Activated T-helper 9 cell treated with anti-CD3 and anti-CD28 coated beads, Interleukin-2, amount 50 U/mL, for 16 hours (primary cell): ENCODE results near the gene GPR108.

Source experiments
- DNase-seq: peaks from one replicate; pipeline ENCODE4 v3.0.0-alpha.2; 2020; ENCODE audit warnings: low read depth

GPR108 gene

DNA sequence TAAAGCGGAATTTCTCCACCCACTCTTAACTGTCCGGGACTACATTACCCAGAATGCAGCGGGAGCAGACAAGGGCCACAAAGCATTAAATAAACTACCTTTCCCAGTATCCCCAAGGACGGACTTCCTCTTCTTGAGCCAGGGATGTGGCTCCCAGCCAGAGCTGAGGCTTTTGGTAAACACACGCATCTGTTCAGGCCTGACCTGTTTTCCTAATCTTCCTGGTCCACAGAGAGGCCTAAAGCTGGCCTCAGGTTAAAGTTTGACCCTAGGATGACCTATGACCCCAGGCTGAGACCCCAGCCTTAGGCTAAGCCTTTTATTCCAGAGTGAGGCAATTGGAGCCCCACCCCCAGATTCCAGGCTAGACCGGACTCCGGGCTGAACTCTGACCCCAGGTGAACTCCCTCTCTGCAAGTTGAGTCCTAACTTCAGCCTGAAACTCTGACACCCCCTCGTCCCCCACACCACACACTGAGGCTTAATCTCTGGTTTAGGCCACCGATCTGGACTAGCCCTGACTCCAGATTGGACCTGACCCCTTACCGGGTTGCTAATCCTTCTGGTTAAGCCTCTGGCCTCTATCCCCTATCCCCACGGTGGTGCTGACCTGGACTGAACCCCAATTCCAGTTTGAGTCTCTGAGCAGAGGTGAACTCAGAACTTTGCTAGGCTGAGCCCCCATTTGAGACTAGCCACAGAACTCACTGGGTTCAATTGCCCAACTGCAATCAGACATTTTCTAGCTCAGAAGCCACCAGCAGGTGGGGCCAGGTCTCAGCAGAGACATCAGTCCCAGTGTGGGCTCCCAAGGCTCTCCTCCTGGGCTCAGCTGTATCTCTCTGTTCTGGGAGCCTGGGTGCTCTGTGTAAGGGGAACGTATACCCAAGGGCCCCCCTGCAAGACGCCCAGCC is 750 bp upstream of the GPR108 start:
- DNase-seq = peak; percentile 59

DNA sequence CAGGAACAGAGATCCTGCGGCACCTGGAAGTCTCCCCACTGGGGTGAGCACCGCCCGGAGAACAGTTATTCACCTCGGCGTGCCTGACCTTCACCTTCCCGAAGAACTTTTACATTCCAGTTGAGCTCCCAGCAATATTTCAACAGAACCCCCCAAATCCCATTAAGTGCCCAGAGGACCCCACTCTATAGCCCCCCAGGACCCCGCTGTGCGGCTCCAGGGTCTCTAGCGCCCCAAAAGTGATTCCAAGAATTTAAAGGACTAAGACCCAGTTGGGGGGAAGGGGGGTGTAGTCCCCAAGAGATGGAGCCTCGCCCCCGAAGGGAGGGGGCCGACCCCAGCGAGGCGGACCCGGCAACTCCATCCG is 480 bp downstream of the GPR108 start:
- no peak for DNase-seq

DNA sequence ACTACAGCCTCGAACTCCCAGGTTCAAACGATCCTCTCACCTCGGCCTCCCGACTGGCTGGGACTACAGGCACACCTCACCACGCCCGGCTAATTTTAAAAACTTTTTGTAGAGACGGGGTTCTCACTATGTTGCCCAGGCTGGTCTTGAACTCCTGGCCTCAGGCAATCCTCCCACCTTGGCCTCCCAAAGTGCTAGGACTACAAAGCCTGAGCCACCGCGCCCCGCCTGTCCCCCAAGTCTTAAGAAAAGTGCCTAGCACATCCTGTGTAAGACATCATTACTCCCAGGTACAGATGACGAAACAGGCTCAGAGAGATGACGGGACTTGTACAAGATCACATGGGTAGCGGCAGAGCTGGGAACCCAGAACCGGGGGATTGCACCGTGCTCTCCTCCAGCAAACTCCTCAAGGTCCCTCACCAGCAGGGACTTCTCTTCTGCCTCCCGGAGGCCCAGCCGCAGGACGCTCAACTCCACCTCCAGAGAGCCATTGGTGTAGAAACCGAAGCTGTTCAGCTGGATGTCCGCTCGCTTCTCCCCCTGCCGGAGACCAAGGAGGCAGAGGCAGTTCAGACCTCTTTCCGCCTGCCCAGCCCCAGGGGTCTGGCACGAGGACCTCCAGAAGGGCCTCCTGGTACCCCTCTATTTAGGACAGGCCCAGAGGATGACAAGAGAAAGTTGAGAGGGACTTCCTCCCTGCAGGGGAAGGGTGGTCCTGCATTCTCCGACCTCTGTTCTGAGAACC is 1.0 kb downstream of the GPR108 start:
- DNase-seq = peak; percentile 50

DNA sequence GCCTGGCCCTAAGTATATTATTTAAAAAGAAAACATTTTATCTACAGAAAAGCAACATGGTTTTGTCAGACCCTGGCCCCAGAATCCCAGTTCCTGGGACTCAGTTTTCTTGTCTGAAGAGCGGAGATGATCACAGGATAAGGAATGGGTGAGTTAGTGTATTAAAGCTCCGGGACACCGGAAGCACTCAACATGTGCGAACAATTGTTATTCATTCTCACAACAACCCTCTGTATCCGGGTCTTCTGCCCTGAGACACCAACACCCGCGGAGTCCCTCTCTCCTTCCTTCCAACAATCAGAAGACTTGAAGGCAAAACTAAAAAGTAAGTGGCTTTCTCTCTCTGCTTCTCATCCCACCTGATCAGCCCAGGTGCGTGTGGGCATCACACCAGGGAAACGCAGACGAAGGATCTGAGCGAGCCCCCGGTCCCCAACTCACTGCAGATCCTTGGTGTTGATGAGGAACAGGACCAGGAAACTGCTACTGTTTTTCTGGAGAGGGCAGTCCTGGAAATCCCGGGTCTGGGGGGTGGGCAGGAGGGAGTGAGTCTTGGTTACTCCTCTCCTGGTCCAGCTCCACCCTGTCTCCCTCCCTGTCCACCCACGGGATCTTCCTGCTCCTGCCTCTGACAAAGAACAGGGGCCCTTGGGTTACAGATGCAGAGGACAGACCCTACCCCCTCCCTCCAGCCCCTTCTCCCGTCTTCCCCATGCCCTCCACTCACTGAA is 2.0 kb downstream of the GPR108 start:
- no peak for DNase-seq

DNA sequence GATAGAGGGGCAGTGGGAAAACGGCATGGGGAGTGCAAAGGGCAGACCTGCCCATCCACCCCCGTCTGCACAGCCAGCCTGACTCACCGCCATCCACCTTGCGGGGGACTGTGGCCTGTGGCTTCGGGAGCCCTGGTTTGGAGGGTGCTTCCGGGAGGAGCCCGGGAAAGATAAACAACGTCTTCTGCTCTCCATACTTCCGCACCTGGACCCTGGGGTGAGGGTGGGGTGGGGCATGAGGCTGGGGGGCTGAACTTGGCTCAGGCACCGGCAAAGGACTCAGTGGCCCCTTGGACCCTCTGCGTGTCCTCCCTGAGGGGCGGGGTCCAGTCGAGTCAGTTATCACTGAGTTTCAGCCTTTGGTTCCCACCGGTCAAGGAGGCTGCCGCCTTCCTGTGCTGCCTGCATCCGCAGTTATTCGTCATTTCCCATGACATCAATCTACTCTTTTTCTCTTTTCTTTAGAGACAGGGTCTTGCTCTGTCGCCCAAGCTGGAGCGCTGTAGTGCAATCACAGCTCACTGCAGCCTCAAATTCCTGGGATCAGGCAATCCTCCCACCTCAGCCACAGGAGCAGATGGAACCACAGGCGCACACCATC is 3.2 kb downstream of the GPR108 start:
- DNase-seq = no peak

DNA sequence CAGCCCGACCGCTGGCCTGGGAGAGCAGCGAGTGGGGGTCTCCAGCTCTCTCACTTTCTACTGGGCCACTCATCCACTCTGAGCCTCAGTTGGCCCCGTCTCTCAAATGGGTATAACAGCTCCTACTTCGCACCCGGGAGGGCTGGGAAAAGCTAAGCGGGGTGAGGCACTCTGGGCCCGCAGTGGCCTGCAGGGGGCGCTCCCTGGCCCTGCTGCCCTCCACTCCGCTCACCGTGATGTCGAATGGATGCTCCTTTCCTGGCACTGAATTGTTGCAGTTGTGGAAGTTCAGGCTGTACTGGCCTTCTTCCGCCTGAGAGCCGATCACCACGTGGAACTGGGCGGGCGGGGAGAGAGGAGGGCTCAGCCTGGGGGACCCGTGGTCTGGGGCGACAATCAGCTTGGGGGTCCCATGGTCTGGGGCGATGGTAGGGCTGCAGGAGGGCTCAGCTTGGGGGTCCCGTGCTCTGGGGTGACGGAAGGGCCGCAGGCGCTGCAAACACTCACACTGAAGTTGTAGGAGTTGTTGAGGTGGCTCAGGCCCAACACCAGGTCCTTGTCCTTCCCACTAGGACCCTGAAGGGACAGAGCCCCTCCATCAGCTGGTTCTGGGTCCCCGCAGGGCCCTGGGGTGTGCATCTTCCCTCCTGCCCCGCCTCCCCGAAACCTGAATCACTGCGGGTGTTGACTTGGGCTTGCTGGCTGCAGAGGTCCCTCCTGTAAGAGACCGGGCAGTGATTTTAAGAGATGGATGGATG is 3.9 kb downstream of the GPR108 start:
- DNase-seq = no peak

DNA sequence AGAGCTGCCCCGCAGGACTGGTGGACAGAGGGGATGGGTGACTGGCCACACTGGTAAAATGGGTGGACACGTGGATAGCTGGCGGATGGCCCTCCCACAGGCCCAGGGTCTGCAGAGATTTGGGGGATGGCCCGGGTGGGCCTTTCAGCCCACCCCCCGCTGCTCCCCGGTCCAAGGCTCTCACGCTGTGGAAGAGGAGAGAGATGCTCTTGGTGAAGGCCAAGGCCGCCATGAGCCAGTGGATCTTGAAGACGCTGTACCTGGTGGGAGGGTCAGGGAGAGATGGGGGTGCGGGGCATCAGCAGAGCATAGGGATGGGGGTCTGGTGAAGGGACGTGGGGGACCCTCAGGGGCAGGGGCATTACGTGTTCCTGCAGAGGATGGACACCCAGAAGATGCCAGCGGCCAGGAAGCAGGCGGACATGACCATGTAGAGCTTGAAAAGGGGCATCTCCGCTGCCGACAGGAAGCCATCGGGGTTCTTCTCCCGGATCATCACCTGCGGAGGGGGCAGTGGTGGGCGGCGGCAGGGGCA is 4.5 kb downstream of the GPR108 start:
- no peak for DNase-seq

DNA sequence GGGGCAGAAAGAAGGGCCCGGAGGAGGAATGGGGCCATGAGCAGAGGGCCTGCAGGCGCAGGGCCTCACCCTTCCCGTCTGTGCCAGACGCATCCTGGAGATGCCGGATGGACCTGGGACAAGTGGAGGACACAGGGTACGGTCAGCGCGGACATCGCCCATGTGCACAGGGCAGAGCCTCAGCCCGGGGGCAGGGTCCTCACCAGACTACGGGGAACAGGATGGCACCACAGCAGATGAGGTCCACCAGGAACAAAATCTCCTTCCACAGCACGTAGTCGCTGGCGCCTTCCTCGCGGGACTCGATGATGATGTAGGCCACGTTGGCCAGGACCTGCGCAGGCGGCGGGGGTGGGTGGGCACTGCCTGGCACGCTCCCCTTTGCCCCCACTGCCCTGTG is 5.6 kb downstream of the GPR108 start:
- no peak for DNase-seq

DNA sequence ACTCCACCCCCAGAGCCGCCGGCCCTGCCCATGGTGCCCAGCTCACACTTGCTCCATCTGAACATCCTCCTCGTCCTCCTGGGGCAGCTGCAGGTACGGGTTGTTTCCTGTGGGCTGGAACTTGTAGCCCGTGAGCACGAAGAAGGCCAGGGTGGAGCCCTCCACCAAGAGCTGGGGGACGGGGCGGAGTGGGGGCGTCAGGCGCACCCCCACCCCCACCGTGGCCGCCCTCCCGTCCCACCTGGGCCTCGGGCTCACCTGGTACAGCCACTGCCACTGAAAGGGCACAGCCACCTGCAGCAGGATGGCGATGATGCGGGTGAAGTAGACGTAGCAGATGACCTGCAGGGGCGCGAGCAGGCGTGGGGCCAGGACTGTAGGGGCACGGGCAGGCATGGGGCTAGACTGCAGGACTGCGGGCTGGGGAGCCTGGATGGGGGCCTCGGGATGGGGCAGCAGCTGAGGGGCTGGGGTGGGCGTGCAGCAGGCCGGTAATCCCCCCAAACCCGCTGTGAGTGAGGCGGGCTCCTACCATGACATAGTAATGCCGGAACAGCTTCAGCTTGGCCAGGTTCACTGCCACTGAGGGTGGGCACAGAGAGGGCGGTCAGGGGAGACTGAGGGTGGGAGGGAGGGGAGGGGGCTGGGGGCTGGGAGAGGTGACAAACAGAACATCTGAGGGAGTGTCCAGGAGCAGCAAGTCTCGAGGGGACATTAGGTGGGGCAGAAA is 6.3 kb downstream of the GPR108 start:
- no peak for DNase-seq

DNA sequence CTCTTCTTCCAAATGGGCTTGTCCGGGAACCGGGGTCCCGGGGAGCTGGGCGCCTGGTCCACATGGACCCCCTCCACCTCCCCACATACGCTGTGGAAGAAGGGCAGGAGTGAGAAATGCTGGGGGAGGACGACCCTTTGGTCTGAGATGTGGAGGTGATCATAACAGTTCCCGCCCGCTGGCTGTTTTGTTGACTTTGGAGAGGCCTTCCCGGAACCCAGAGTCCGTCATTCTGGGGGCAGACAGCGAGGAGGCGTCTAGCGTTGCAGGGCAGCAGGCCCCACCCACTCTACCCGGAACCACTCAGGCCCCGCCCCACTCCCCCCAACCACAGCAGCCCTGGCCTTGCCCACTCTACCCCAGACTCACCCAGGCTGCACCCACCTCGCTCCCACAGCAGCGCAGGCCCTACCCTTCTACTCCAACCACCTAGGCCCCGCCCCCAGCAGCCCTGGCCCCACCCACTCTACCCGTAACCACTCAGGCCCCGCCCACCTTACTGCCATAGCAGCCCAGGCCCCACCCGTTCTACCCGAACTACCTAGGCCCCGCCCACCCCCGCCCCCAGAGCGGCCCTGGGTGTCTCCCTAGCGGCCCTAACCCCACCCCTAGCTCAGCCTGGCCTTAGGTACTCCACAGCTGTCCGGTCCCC is 7.1 kb downstream of the GPR108 start:
- no peak for DNase-seq

DNA sequence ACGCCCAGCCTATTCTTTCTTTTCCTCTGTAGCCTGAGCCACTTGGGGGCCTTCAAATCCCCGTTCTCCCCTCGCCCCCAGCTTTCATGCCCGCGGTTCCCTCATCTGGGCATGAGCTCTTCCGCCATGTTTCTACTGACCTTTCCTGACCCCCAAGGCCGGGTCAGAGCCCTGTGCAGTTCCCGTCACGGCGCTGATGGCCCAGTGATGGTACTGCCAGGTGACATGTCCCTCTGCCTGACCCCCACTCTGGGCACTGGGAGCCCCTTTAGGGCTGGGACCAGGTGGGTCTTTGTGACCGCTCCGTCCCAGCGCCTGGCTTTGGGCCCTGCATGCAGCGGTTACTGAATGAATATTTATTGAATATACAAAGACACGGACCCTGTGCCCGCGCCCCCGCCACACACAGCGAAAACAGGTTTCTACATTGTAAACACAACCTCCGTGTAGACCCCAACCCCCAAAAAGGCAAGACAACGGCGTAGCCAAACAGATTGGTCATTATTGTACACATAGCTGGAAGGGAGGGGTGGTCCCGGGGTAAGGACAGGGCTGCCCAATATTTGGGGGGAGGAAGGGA is 7.7 kb downstream of the GPR108 start:
- no peak for DNase-seq

DNA sequence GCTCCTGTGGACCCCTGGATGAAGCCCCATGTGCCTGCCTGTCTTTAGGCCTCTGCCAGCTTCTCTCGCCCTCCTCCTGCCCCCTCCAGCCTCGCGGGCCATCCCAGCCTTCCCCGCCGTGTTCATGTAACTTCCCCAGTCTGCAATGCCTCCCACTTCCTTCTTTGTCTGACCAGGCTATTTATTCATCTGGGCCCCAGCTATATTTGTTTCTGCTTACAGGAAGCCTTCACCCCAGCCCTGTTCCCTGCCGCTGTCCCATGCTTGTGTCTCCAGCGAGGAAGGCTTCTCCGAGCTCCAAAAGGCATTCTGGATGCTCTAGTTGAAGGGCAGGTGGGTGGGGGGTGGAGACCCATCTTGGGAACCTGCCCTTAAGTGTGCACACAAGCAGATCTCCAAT is 9.0 kb downstream of the GPR108 start:
- DNase-seq = no peak

DNA sequence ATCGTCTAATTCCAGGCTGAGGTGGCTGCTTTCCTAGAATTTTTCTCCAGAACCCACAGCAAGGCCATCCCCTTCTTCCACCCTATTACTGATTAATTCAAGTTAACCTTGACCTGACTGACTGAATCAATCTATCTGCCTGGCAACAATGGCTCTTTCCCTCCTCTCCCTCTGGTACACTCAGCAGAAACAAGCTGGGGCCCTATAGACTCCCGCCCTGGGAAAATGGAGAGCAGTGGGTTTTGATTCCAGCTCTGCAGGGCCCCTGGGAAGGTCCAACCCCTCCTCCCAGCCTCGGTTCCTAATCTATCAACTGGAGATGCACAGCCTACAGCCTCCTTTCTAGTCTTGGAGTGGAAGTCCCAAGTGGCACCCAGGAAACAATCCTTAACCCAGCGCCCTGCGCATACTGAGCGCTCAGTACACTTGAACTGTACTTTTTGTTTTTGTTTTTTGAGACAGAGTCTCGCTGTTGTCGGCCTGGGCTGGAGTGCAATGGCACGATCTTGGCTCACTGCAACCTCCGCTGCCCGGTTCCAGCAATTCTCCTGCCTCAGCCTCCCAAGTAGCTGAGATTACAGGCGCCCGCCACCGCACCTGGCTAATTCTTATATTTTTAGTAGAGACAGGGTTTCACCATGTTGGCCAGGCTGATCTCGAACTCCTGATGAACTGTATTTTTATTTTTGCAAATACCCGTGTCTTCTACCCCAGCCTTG is 11.7 kb downstream of the GPR108 start:
- DNase-seq = no peak

DNA sequence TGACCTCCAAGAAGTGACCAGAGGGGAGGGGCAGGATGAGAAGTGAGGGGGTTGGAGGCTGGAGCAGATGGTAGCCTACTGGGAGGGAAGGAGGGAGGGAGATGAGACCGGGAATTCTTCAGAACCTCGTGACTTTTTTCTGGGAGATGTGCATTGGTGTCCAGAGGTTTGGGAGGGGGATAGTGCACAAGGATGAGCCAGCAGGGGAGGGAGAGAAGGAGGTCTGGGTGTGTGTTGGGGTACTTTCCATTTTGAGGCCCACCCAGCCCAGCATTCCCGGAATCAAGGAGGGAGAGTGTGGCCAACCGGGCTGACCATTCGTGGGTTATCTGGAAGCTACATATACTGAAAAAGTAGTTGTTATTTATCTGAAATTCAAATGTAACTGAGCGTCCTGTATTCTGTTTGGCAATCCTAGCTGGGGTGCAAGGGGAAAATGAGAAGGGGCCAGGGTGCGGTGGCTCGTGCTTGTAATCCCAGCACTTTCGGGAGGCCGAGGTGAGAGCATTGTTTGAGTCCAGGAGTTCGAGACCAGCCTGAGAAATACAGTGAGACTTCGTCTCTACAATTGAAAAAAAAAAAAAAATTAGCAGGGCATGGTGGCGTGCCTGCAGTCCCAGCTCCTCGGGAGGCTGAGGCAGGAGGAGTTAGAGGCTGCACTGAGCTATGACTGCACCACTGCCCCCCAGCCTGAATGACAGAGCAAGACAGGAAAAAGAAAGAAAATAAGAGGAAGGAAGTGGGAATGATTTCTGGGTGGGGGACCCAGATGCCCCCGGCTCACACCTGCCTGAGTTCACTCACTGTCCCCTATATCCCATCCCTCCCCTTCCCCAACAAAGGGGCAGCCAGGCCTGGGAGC is 12.5 kb downstream of the GPR108 start:
- DNase-seq = no peak

DNA sequence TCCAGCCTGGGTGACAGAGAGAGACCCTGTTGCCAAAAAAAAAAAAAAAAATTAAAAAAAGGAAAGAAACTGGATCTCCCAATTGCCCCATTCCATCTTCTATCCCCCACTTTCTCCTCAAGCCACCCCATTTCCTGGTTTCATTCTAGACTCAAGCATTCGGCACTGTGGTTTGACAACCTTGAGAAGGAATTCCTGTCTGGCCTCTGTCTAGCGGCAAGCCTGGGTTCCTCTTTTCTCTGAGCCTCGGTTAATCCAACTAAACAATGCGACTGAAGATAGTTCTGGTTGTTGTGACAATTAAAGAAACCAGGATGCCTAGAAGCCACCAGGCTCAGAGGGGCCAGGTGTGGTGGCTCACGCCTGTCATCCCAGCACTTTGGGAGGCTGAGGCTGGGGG is 13.6 kb downstream of the GPR108 start:
- no peak for DNase-seq

DNA sequence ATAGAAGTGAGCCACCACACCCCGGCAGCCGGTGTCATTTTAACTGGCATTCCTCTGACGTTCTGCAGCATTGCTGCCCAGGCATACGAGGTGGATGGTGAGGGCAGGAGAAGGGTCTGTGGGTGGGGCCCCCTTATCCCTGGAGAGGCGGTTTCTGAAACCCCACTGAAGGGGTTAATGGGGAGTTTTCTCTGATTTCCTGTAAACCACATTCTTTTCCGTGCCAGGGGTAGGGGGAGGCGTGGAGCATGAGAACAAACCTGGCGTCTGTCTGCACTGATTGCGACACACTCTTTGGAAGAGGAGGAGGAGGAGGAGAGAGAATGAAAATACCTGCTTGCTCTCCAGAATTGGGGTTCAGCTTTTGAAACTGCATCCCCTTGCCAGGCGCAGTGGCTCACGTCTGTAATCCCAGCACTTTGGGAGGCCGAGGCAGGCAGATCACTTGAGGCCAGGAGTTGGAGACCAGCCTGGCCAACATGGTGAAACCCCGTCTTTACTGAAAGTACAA is 14.2 kb downstream of the GPR108 start:
- DNase-seq = no peak

DNA sequence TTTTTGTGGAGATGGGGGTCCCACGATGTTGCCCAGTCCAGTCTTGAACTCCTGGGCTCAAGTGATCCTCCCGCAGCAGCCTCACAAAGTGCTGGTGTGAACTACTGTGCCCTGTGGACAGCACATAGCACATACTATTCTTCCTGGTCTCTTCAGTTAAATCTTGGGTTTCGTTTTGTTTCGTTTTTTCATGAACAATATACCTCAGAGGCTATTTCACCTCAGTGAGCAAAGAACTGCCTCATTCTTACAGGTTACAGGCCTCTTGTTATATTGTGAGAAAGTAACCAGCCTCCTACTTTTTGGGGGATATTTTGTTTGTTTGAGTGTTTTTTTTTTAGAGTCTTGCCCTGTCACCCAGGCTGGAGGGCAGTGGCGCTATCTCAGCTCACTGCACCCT is 15.6 kb downstream of the GPR108 start:
- no peak for DNase-seq

DNA sequence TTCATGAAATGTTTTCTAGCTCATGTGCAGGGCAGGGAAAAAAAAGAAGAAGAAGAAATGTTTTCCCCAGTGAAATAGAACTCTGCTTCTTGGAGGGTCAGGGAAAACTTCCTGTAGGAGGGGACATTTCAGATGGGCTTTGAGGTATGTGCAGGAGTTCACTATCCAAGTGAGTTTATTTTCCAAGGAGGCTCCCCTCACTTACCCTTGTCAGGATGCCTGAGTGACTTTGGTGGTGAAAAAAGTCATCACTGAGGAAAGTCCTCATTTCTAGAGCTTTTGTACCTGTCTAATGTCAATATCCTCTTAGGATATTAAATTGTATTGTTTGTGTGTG is 16.3 kb downstream of the GPR108 start:
- DNase-seq = no peak
